GM12878 (cell line): Measurements from ENCODE around the gene APOA4. TPM values are rescaled to one million over a fixed set of nuclear protein-coding genes. Genes with fewer than 3 reads are reported as not detected.

ENCODE experiments used
- CBX3 ChIP-seq: fragments of 200-600 bp; sonication (generic); IDR thresholded peaks from 2 replicates; pipeline ENCODE4 v1.6.1; 2016; ENCODE audit warnings: low read depth, borderline replicate concordance
- CBX5 ChIP-seq: sonication (generic); IDR thresholded peaks from 2 replicates; pipeline ENCODE4 v1.6.1; 2016; ENCODE audit warnings: low read depth, moderate library complexity, mild to moderate bottlenecking, inconsistent platforms
- CHD4 ChIP-seq: fragments of 200-600 bp; sonication (generic); IDR thresholded peaks from 2 replicates; pipeline ENCODE4 v1.6.1; 2016; ENCODE audit warnings: mild to moderate bottlenecking
- CREB1 ChIP-seq: IDR thresholded peaks from 2 replicates; pipeline ENCODE4 v1.6.1; 2012; ENCODE audit warnings: low read depth, mild to moderate bottlenecking, inconsistent platforms
- CREM ChIP-seq: IDR thresholded peaks from 2 replicates; pipeline ENCODE4 v1.6.1; 2014; ENCODE audit warnings: antibody characterized with exemption, low read depth
- ETV6 ChIP-seq, 2 experiments: fragments of 450-650 bp in 1 of 2; IDR thresholded peaks in 1 of 2; conservative IDR thresholded peaks in 1 of 2; 2 replicates each; pipeline ENCODE4 v1.6.1; 2014; ENCODE audit warnings: antibody characterized with exemption in 1 of 2, borderline replicate concordance in 1 of 2, low read depth in 1 of 2, mild to moderate bottlenecking in 1 of 2, moderate library complexity in 1 of 2
- FOXM1 ChIP-seq: IDR thresholded peaks from 2 replicates; pipeline ENCODE4 v1.6.1; 2012; ENCODE audit warnings: low read depth, mild to moderate bottlenecking, inconsistent platforms, low read length, moderate library complexity
- IKZF2 ChIP-seq, 2 experiments: fragments of 450-650 bp; IDR thresholded peaks; 2 replicates each; pipeline ENCODE4 v1.6.1; 2017; ENCODE audit warnings: mild to moderate bottlenecking in 2 of 2, moderate library complexity in 2 of 2
- JUND ChIP-seq: IDR thresholded peaks from 2 replicates; pipeline ENCODE4 v1.6.1; 2012; ENCODE audit warnings: low read depth, mild to moderate bottlenecking, low read length, improper control_type of control experiment, moderate library complexity
- KLF5 ChIP-seq: fragments of 450-650 bp; IDR thresholded peaks from 2 replicates; pipeline ENCODE4 v1.6.1; 2014; ENCODE audit warnings: mild to moderate bottlenecking; ENCODE audit not compliant: partially characterized antibody
- NFXL1 ChIP-seq: fragments of 450-650 bp; IDR thresholded peaks from 2 replicates; pipeline ENCODE4 v1.6.1; 2017; ENCODE audit warnings: antibody characterized with exemption, mild to moderate bottlenecking, borderline replicate concordance
- PAX5 ChIP-seq: IDR thresholded peaks from 2 replicates; pipeline ENCODE4 v1.6.1; 2011; ENCODE audit warnings: low read depth, low read length, borderline replicate concordance
- PML ChIP-seq: IDR thresholded peaks from 2 replicates; pipeline ENCODE4 v1.6.1; 2012; ENCODE audit warnings: low read length, inconsistent platforms
- POLR2A ChIP-seq: IDR thresholded peaks from 2 replicates; pipeline ENCODE4 v1.6.1; 2011; ENCODE audit warnings: low read depth, mild to moderate bottlenecking, low read length
- PRDM15 ChIP-seq: fragments of 450-650 bp; formaldehyde crosslinking; IDR thresholded peaks from 2 replicates; pipeline ENCODE4 v1.4.0; 2020; ENCODE audit warnings: mild to moderate bottlenecking, moderate library complexity
- RCOR1 ChIP-seq: conservative IDR thresholded peaks from 2 replicates; pipeline ENCODE4 v1.6.1; 2012; ENCODE audit warnings: low read depth, low read length, improper control_type of control experiment
- RELA ChIP-seq: fragments of 450-650 bp; IDR thresholded peaks from 2 replicates; pipeline ENCODE4 v1.8.0; 2014; ENCODE audit warnings: borderline replicate concordance; ENCODE audit not compliant: partially characterized antibody
- RFX5 ChIP-seq: IDR thresholded peaks from 2 replicates; pipeline ENCODE4 v1.6.1; 2011; ENCODE audit warnings: low read depth, low read length, improper control_type of control experiment
- RUNX3 ChIP-seq: IDR thresholded peaks from 2 replicates; pipeline ENCODE4 v1.6.1; 2012; ENCODE audit warnings: low read length, inconsistent platforms
- SKIL ChIP-seq: fragments of 450-650 bp; IDR thresholded peaks from 2 replicates; pipeline ENCODE4 v1.6.1; 2017; ENCODE audit warnings: mild to moderate bottlenecking, low read depth, inconsistent platforms; ENCODE audit not compliant: poor library complexity, severe bottlenecking
- SMAD1 ChIP-seq: fragments of 450-650 bp; IDR thresholded peaks from 2 replicates; pipeline ENCODE4 v1.6.1; 2018; ENCODE audit warnings: mild to moderate bottlenecking, low read depth; ENCODE audit not compliant: partially characterized antibody
- SMAD5 ChIP-seq: IDR thresholded peaks from 2 replicates; pipeline ENCODE4 v1.6.1; 2016; ENCODE audit warnings: antibody characterized with exemption, low read depth
- STAT1 ChIP-seq: fragments of 450-650 bp; conservative IDR thresholded peaks from 2 replicates; pipeline ENCODE4 v1.6.1; 2014; ENCODE audit warnings: antibody characterized with exemption, mild to moderate bottlenecking
- TAF1 ChIP-seq: IDR thresholded peaks from 2 replicates; pipeline ENCODE4 v1.6.1; 2011; ENCODE audit warnings: mild to moderate bottlenecking, low read depth, low read length, borderline replicate concordance
- USF1 ChIP-seq: IDR thresholded peaks from 2 replicates; pipeline ENCODE4 v1.6.1; 2011; ENCODE audit warnings: borderline replicate concordance, low read depth, mild to moderate bottlenecking, moderate library complexity, mixed read lengths, low read length; ENCODE audit not compliant: insufficient read depth; ENCODE audit errors: extremely low read length
- YBX1 ChIP-seq: fragments of 450-650 bp; IDR thresholded peaks from 2 replicates; pipeline ENCODE4 v1.6.1; 2016; ENCODE audit warnings: antibody characterized with exemption
- ZNF622 ChIP-seq: fragments of 450-650 bp; IDR thresholded peaks from 2 replicates; pipeline ENCODE4 v1.6.1; 2017; ENCODE audit warnings: mild to moderate bottlenecking, inconsistent platforms
- polyA plus RNA-seq, 11 experiments: library from polyadenylated mRNA; depleted of rRNA in 4 of 11; unstranded in 6 of 11; stranded (reverse) in 5 of 11; fragments of >200 nt; fragmentation: Nextera tagmentation in 4 of 11; fragmentation: Illumina TruSeq in 1 of 11; extraction: Ambion mirVana in 4 of 11; extraction: Trizol in 1 of 11; gene quantifications; 1 replicate in 1 of 11; 2 replicates in 10 of 11; pipeline versions ENCODE4 v1.2.1 to v1.2.3, GENCODE V29; 2011 to 2016; ENCODE audit warnings: inconsistent platforms in 2 of 11, missing spikeins in 2 of 11, low read depth in 1 of 11
- total RNA-seq, 4 experiments: library from RNA; depleted of rRNA in 3 of 4; stranded (reverse); fragments of >200 nt in 3 of 4; fragmentation: Illumina TruSeq in 1 of 4; extraction: Trizol in 1 of 4; gene quantifications; 2 replicates each; pipeline versions ENCODE4 v1.2.1 to v1.2.3, GENCODE V29; 2013 to 2021

APOA4 gene
- total and polyA plus RNA-seq, 10 of the 15 experiments (the other 5 are each of a cell fraction or from before 2014, with no cell fraction given) = not detected

GRCh38 chr11:116853461-116854073 is 30.5 kb upstream of the APOA4 start (continued):
- TF ChIP-seq FOXM1 (no peak; the same call in 1 of the 2 replicates), POLR2A (no peak), JUND (no peak), SKIL (peak; percentile 42), CREB1 (0 out of 2 replicates have a peak, but pooled peaks have one; percentile 54), RUNX3 (peak; percentile 97), PRDM15 (CRISPR knock-in tag) (no peak), ETV6 (conservative IDR thresholded peaks at IDR 0.05 in 1 of 2, IDR thresholded peaks at IDR 0.05 in 1 of 2; ENCODE audit: borderline replicate concordance in 1 of 2, low read depth in 1 of 2) (peak in 1 of 2 experiments; percentile 52; a peak in 1 of 4 replicates), SMAD1 (no peak), CBX5 (no peak; the same call in 1 of the 2 replicates), YBX1 (no peak), PML (peak; percentile 49; the same call in 1 of the 2 replicates), STAT1 (no peak), RELA (no peak), ZNF622 (no peak), IKZF2 (IDR thresholded peaks at IDR 0.05) (peak; percentile 51 to 53; a peak in 2 of 4 replicates), RCOR1 (no peak), PAX5 (peak; percentile 87), SMAD5 (no peak; the same call in 1 of the 2 replicates), CREM (peak; percentile 63; the same call in 1 of the 2 replicates), KLF5 (no peak), CBX3 (no peak), RFX5 (no peak), TAF1 (no peak), USF1 (no peak), CHD4 (no peak), NFXL1 (no peak)
